HEK293 (cell line): Measurements from ENCODE around the gene RNF151.

Experiments used
- CTCF ChIP-seq: fragments of 450-650 bp; formaldehyde crosslinking; IDR thresholded peaks from 2 replicates; pipeline ENCODE4 v1.5.1; 2016; ENCODE audit warnings: missing biosample characterization, missing genetic modification characterization
- YY1 ChIP-seq: fragments of 450-650 bp; formaldehyde crosslinking; IDR thresholded peaks from 2 replicates; pipeline ENCODE4 v1.5.1; 2018; ENCODE audit warnings: missing biosample characterization, missing genetic modification characterization
- ZBTB6 ChIP-seq: fragments of 450-650 bp; formaldehyde crosslinking; IDR thresholded peaks from 2 replicates; pipeline ENCODE4 v1.5.1; 2017; ENCODE audit warnings: missing biosample characterization, missing genetic modification characterization
- ZNF548 ChIP-seq: fragments of 450-650 bp; formaldehyde crosslinking; IDR thresholded peaks from 2 replicates; pipeline ENCODE4 v1.5.1; 2016; ENCODE audit warnings: missing biosample characterization, missing genetic modification characterization
- TF ChIP-seq, protein P1 (sequence below): fragments of 450-650 bp; formaldehyde crosslinking; IDR thresholded peaks from 2 replicates; pipeline ENCODE4 v1.5.1; 2016; ENCODE audit warnings: missing biosample characterization, missing genetic modification characterization

- no peak for TF ChIP-seq CTCF (tag by site-specific recombination)
- TF ChIP-seq YY1, result no peak
- no peak for TF ChIP-seq ZNF548 (tag by site-specific recombination)
- TF ChIP-seq, protein P1, sequence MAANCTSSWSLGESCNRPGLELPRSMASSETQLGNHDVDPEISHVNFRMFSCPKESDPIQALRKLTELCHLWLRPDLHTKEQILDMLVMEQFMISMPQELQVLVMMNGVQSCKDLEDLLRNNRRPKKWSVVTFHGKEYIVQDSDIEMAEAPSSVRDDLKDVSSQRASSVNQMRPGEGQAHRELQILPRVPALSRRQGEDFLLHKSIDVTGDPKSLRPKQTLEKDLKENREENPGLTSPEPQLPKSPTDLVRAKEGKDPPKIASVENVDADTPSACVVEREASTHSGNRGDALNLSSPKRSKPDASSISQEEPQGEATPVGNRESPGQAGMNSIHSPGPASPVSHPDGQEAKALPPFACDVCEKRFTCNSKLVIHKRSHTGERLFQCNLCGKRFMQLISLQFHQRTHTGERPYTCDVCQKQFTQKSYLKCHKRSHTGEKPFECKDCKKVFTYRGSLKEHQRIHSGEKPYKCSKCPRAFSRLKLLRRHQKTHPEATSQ (tag by site-specific recombination), result no peak
- no peak for TF ChIP-seq ZBTB6 (tag by site-specific recombination)
These were observed 40.4 kb upstream of the RNF151 start for GRCh38 chr16:1926271-1926670.
